ENCODE results near the gene LRP8.

The LRP8 gene

DNA sequence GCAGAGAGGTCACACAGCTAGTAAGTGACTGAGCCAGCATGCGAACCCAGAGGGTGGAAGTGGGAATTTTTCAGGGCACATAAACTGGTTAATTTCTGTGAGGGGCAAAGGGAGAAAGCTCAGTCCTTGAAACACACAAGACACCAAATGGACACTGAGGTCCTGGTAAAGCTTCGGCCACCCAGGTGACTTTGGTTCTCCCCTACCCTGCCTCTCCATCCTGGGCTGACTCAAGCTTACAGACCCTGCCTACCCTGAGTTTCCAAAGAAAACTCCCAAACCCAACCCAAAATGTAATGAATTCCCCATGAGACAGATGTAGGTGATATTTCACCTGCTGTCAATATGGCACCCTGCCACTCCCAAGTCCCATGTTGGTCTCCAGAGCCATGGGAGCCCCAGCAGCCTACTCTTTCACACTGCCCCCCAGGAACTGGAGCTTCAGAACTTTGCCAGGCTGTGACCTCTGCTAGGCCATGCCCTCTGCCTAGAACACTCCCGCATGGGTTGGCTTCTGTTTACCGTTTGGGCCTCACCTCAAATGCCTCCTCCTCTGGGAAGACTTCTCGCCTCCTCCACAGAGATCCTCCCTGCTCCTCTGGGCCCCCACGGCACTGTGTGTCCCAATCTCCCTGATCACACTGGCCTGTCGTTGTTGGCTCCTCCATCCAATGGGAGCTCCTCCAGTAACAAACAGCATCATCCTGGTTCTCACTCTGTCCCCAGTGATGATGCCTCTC lies 3.7 kb upstream of the LRP8 start:
- TF ChIP-seq, protein P1, sequence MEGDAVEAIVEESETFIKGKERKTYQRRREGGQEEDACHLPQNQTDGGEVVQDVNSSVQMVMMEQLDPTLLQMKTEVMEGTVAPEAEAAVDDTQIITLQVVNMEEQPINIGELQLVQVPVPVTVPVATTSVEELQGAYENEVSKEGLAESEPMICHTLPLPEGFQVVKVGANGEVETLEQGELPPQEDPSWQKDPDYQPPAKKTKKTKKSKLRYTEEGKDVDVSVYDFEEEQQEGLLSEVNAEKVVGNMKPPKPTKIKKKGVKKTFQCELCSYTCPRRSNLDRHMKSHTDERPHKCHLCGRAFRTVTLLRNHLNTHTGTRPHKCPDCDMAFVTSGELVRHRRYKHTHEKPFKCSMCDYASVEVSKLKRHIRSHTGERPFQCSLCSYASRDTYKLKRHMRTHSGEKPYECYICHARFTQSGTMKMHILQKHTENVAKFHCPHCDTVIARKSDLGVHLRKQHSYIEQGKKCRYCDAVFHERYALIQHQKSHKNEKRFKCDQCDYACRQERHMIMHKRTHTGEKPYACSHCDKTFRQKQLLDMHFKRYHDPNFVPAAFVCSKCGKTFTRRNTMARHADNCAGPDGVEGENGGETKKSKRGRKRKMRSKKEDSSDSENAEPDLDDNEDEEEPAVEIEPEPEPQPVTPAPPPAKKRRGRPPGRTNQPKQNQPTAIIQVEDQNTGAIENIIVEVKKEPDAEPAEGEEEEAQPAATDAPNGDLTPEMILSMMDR (conservative IDR thresholded peaks at IDR 0.05) = no peak
- H3K27ac ChIP-seq = no peak overlapping the region

DNA sequence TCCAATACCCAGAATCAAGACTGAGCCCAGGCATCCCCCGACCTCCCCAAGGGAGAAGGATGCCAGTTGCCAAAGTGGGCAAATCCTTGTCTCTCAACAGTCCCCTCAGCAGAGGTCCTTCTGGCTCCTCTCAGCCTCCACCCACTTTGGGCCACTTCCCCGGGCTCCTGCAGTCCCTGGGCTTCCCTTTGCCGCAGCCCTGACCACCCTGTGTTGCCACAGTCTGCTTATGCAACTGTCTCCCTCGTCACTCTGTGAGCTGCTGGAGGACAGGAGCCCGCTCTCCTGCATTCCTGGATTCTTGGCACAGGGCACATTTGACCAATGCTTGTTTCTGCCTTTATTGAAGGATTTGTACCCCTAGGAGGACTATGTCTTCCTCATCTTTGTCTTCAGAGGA lies 2.9 kb upstream of the LRP8 start:
- TF ChIP-seq, protein P1 (conservative IDR thresholded peaks at IDR 0.05) = no peak
- H3K27ac ChIP-seq = no peak overlapping the region

DNA sequence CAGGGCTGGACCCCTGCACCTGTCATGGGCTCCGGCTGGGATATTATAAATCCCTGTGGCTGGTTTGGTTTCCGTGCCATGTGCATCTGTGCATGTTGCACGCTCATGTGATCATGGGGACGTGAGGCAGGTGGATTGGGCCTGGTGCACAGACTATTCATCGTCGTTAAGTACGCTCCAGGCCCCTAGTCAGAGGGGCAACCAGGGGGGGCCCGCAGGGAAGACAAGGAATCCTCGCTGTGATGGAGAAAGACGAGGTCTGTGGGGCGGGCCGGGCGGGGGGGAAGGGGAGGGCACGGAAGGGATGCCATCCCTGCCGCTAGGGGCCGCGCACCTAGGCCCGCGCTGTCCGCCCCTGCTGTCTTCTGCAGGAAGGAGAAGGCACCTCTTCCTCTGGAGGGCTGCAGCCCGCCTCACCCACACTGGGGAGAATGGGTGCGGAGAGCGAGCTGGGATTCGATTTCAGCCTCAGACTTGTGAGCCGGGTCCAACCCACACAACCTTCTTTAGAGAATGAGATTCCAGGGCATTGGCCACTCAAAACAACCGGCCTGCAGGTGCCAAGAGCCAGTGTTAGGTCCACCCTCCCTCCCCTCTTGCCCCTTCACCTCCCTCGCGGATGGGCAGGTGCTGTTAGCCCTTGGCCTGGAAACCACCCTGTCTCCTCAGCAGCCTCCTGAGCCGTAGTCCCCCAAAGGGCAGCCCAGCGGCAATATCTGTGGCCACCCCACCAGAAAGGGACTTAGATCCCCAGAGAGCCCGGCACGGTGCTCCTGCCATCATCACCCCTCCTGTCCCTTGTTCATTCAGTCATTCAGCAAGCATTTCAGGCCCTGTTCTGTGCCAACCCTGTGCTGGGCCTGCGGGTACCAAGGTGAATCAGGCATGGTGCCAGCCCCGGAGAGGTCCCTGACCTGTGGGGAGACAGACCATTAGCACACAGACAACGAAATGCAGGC lies 950 bp upstream of the LRP8 start:
- peak overlapping the region; percentile 70 for H3K27ac ChIP-seq
- TF ChIP-seq, protein P1 (conservative IDR thresholded peaks at IDR 0.05) = no peak

DNA sequence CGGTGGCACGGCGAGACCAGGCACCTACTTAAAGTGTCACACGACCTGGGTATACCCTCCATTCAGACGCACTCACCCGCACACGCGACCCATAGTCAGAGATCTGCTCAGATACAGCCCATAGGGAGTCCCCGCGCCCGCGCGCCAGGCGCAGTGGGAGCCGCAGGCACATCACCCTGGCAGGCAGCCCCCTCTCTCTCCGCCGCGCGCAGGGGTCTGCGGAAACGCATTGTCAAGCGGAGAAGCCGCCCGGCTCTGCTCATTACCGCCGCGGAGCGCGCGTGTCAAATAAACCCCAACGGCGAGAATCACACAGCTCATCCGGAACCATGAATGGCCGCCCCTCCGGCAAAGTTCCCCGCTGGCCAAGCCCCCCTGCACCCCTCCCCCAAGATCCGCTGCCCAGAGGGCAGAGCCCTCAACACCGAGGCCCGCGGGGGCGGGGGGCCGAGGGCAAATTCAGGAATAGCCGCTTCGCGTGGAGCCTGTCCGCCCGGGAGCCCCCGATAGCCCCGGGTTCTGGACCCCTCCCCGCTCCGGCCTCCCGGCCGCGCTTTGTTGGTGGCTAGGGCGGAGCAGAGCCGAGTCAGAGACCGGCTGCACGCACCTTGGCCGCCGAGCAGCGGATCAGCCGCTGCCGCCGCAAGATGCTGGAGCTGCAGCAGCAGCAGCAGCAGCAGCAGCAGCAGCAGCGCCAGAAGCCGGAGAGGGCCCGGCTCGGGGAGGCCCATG lies 522 bp downstream of the LRP8 start:
- H3K27ac ChIP-seq = peak overlapping the region; percentile 70
- TF ChIP-seq, protein P1 (conservative IDR thresholded peaks at IDR 0.05) = no peak

DNA sequence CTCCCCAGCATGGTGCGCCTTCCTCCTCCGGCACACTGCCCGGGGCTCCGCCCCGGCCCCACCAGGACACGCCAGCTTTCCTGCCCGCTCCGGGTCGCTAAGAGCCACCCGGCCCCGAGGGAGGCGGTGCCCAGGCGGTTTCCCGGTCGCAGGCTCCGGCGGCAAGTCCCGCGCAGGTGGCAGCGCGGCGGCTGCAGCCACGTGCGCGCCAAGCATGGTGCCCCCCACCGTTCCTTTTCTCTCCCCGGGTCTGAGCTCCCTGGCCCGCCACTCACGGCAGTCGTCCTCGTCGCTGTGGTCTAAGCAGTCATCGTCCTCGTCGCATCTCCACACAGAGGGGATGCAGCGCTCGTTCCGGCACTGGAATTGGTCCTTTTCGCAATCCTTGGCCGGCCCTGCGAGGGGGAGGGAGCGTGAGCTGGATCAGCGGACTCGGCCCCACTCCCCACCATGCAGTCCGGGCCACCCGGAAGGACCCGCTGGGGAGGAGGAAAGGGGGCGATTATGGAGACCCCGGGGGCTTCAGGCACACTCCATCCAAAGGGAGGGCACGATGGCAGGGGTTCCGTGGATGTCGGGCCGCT lies 1.2 kb downstream of the LRP8 start:
- H3K27ac ChIP-seq = peak overlapping the region; percentile 70

DNA sequence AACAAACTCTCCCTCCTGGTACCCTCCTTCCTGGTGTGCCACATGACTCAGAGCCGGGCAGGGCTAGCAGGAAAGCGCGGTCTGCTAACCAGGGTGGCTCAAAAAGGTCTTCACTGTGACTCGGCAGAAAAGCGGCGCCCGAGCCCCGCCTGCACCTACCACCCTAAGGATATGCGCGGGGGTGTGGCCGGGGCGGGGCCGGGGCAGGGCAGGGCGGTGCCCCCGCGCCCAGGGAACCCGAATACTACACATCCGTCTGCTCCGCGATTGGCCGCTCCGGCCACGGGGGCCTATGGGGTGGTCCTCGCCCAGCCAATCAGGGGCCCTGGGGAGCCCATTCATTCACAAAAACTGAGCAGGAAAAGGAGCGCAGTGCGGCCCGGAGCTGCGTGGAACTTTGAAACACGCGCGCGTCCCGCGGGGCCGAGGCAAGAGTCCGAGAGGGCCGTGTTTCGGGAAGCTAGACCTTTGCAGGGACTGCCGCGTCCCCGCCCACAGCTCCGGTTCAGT lies 1.7 kb downstream of the LRP8 start:
- TF ChIP-seq, protein P1 (conservative IDR thresholded peaks at IDR 0.05) = no peak
- H3K27ac ChIP-seq = peak overlapping the region; percentile 70

More for the DNA sequence above, 1.2 kb downstream of the LRP8 start:
- TF ChIP-seq, protein P1 (conservative IDR thresholded peaks at IDR 0.05) = no peak

All from VCaP (cell line).